GM18951 (cell line): ENCODE data around the gene ALPK3.

Source experiments
- POLR2A ChIP-seq: IDR thresholded peaks from 4 replicates; pipeline ENCODE4 v1.6.1; 2011; ENCODE audit warnings: mild to moderate bottlenecking; ENCODE audit not compliant: insufficient read length, insufficient read depth; ENCODE audit errors: extremely low read depth
- in situ Hi-C: fragments of 300-500 bp; cut with MboI; formaldehyde crosslinking; loops from one replicate; pipeline ENCODE4 v1.12.0; 2022; ENCODE audit warnings: low sequenced_read_pairs, mixed read lengths, inconsistent platforms; ENCODE audit not compliant: unreplicated experiment

ALPK3 gene

DNA sequence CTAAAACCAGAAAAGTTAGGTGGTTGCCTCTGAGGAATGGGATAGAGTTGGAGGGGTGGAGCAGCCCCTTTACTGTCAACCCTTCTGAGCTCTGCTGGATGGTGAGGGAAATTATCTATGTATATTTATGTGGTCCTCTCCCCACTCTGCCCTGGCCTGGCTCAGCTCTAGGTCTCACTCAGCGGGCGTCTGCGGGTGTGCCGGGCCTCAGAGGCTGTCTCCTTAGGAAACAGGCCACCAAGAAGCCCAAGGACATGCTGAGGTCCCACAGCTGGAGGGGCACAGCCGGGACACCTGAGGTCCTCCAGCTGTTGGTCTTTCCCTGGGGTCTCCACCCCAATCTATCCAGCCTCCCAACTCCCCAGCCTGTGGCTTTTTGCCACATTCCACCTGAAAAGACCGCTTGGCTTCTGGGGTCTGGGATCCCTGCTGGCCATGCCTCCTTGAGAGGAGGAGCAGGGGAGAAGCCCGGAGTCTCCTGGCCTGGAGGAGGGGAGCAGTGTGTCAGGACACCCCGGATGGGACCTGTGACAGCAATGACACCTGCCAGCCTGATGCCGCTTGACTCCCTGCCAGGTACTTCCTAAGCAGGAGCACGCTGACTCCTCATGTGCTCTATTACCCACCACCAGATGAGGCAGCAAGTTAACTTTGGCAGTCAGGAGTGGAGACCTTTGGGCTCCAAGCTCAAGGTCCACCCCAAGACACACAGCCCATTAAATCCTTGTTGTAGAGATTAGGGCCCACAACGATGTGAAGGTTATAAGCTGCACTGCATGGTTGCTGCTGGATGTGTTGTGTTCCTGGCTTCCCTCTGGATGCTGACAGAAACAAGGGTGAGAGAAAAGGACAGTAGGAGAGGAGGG is 67.0 kb downstream of the ALPK3 start, which contains the start of gene SLC28A1:
Gene SLC28A1, plus strand, starts transcription at position 747 of the 866 bp plus-strand sequence. CDS start 3,099 bp downstream, outside the sequence.
- in situ Hi-C loops, result loop anchor here (25.0 kb wide), 1 partner anchor 297 kb away; no protein-coding TSS in a partner anchor
- no peak for TF ChIP-seq POLR2A

DNA sequence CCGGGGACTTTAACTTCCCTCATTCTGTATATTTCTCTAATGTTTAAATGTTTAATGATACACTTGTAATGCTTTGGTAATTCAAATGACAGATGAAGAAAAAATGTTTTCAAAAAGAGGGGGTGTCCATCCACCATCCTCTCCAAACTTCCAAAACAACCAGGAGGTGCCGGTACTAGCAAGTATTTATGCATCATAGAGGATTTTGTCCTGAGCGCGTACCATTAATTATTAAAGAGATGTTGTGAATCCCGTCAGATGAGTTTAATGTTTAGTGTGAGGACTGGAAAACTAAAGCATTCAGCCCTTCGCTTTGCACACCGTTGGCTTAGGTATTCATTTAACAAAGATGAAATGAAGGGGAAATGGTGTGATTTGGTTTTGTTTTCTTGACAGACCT is 68.6 kb downstream of the ALPK3 start:
- no peak for TF ChIP-seq POLR2A
- in situ Hi-C loops, result loop anchor here (25.0 kb wide), 1 partner anchor 298 kb away; no protein-coding TSS in a partner anchor

DNA sequence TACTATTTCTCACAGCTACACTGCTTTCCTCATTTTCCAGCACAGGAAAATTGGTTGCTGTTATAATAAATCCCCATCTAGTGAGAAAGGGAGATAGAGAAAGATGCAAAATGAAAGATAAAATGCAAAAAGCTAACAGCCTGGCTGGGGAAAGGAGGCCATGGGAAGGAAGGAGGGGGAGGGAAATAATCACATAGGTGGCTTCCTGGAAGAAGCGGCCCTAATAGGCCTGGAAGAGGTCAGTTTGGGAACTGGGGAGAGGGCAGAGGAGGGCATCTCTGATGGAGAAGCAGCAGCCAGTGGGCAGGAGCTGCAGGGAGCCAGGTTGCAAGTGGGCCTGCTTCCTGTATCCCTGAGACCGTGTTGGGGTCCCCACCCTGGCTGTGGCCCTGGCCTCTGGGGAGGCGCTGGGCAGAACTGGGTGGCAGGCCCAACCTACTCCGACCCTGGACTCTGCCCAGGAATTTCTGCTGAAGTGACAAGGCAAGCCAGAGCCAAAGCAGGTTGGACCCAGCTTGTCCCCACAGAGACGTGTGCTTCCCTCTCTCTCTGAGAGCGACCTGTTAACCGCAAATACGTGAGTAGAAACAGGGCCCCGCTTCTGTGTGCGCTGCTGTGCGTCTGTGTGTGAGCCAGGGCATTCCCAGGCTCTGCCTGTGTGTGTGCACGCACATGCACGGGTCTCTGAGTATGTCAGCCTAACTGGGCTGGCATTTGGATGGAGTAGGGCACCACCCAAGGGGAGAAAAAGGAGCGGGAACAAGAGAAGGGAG is 69.2 kb downstream of the ALPK3 start:
- no peak for TF ChIP-seq POLR2A
- in situ Hi-C loops, result loop anchor here (25.0 kb wide), 1 partner anchor 299 kb away; no protein-coding TSS in a partner anchor

DNA sequence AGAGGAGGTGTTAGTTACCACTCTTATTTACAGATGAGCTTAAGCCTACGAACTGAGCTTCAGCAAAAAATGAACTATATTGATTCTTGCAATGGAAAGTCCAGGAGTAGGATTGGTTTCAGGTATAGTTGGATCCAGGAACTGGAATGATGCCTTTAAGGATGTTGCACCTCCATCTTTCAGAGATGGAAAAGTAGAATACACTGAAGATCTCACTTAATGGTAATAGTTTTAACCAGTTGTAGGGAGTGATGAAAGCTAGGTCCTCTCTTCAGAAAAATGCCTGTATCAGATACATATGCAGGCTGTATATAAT is 69.8 kb downstream of the ALPK3 start:
- TF ChIP-seq POLR2A, result no peak
- in situ Hi-C loops, result loop anchor here (25.0 kb wide), 1 partner anchor 300 kb away; no protein-coding TSS in a partner anchor

DNA sequence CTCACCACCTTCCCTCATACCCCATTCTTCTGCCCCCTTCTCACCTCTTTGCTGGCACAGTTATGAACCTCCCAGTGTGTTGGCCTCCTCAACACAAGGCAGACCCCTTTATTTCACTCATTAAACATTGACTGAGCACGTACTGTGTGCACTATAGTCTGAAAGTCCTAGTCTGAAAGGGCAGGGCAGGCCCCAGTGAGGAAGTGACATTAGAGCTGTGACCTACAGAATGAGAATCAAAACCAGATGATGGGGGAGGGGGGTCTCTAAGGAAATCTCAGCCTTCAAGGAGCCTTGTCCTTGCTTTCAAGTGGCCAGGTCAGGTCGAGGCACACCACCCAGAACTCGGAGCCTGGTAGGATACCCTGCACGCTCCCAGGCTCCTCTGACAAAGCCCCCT is 70.8 kb downstream of the ALPK3 start:
- TF ChIP-seq POLR2A, result no peak
- in situ Hi-C loops, result loop anchor here (25.0 kb wide), 1 partner anchor 301 kb away; no protein-coding TSS in a partner anchor

DNA sequence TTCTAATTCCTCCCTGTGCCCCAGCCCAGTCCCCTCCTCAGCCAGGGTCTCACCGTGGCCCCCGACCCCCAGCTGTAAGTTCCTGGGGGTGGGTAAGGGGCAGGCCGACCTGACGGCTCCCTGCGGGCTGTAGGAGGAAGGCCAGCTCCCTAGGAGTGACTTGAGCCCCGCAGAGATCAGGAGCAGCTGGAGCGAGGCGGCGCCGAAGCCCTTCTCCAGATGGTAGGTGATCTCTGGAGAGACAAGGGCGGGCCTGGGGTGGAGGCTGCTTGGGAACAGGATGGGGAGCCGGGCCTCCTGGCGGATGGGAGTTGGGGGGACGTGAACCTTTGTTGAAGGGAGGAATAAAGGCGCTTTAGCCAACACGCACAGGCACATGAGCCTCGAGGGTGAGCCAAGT is 71.5 kb downstream of the ALPK3 start:
- TF ChIP-seq POLR2A, result no peak
- in situ Hi-C loops, result loop anchor here (25.0 kb wide), 1 partner anchor 301 kb away; no protein-coding TSS in a partner anchor

DNA sequence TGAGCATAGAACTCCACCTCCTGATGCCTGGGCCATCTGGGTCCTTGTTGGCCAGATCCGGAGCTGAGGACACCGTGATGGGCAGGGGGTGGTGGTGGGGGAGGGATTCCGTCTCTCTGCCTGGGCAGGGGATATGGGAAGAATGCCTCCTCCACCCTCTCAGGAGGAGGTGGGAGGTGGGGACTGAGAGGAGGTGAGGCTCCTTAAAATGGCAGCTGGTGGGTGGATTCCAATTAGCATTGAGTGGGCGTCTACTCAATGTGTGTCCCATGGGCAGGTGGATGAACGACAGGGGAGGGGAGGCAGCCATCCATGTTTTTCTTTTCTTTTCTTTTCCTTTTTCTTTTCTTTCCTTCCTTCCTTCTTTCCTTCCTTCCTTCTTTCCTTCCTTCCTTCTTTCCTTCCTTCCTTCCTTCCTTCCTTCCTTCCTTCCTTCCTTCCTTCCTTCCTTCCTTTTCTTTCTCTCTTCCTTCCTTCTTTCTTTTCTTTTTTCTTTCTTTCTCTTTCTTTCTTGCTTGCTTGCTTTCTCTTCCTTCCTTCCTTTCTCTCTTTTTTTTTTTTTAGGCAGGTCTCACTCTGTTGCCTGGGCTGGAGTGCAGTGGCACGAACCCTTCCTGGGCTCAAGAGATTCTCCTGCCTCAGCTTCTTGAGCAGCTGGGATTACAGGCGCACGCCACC is 72.3 kb downstream of the ALPK3 start:
- no peak for TF ChIP-seq POLR2A
- in situ Hi-C loops, result loop anchor here (25.0 kb wide), 1 partner anchor 302 kb away; no protein-coding TSS in a partner anchor

DNA sequence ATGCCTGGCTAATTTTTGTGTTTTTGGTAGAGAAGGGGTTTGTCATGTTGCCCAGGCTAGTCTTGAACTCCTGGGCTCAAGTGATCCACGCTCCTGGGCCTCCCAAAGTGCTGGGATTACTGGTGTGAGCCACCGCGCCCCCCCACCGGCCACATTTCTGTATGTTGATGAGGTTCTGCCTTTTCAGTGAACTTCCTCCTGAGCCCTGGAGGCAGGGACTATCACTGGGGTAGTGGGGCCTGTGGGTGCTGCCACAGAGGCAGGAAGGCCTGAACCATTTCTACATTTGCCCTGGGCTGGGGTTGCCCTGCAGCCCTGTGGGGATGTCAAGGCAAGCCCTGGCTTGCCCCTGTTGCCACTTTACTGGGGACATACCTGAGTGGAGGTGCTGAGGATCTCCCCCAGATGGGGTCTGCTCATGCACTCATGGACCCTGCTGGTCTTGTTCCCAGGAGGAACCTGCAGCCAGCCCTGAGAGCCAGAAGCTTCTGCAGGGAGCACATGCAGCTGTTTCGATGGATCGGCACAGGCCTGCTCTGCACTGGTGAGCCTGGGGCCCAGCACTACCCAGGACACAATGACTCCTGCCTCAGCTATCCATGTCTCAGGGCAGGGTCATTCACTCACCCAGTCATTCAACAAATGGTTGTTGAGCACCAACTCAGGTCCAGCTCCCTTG is 73.0 kb downstream of the ALPK3 start:
- in situ Hi-C loops, result loop anchor here (25.0 kb wide), 1 partner anchor 303 kb away; no protein-coding TSS in a partner anchor
- TF ChIP-seq POLR2A, result no peak

DNA sequence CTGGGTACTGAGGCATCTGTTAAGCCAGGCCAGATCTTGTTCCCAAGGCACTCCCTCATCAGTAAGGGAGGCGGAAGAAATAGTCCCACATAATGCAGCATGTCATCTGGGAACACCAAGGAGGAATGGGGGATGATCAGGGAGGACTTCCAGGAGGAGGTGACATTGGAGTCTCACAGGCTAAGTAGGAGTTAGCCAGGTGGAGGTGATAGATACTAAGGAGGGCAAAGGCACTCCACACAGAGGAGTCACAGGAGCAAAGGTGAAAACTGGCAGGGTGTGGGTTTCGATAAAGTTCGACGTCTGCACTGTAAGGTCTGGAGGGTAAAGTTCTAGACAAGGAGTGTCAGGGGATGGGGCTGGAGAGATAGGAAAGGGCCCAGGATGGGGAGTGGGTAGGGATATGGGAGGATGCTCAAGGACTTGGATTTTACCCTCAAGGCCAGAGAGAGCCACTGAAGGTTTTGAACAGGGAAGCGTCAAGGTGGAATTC is 73.6 kb downstream of the ALPK3 start:
- in situ Hi-C loops, result loop anchor here (25.0 kb wide), 1 partner anchor 303 kb away; no protein-coding TSS in a partner anchor
- no peak for TF ChIP-seq POLR2A

DNA sequence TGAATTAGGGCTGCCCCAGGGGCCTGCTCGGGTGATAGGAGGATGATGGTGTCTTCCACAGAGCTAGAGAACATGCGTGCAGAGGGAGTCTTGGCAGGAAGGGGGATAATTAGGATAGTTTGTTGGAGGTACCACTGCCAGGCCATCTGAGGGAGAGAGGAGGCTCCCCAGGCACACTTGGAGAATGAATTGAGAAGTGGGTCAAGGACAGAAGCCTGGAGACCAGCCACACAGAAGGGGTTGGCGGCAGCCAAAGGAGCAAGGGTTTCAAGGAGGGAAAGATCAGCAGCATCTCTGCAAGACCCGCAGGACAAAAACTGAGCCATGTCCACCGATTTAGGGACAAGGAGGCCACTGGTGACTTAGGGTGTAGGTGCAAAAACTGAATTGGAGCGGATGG is 74.2 kb downstream of the ALPK3 start:
- in situ Hi-C loops, result loop anchor here (25.0 kb wide), 1 partner anchor 304 kb away; no protein-coding TSS in a partner anchor
- no peak for TF ChIP-seq POLR2A

DNA sequence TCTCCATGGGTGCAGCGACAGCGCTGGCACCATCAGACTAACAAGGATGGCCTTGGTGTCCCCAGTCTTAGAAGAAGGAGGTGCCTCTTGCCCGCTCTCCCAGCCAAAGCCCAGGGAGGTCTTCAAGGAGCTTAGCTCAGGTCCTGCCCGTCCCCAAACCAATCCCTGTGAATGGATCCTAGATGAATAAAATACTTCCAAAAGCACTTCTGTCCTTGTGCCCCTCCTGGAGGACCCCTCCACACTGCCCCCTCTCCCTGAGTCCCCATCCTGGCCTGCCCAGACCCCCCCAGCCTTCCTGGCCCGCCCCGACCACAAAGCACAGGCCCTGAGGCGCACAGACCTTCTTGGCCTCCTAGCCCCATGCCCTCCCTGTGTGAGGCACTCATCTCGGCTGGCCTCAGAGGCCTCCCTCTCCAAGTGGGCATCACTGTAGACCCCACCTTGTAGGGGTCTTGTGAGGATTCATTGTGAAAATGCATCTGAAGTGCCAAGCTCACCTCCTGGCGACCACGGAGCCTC is 75.7 kb downstream of the ALPK3 start:
- in situ Hi-C loops, result loop anchor here (25.0 kb wide), 1 partner anchor 306 kb away; no protein-coding TSS in a partner anchor
- TF ChIP-seq POLR2A, result no peak

DNA sequence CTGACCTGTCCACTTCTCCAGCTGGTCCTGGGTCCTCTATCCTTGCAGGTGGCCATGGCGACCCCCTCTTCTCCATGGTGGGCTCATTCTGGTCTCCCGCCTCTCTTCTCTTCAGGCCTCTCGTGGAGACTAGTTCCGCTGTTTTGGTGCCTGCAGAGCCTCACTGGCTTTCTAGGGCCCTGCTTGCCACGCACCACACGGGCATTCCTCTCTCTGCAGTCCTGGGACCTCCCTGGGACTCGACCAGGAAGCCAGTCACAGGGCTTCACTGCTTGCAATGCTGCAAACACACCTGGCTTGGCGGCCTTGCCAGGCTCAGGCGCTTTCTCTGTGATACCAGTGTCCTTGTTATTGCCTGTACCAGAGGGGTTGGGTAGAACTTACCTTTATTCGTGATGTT is 76.5 kb downstream of the ALPK3 start:
- TF ChIP-seq POLR2A, result no peak
- in situ Hi-C loops, result loop anchor here (25.0 kb wide), 1 partner anchor 306 kb away; no protein-coding TSS in a partner anchor
